Measurements from ENCODE around the gene PRM2.

Gene PRM2

DNA sequence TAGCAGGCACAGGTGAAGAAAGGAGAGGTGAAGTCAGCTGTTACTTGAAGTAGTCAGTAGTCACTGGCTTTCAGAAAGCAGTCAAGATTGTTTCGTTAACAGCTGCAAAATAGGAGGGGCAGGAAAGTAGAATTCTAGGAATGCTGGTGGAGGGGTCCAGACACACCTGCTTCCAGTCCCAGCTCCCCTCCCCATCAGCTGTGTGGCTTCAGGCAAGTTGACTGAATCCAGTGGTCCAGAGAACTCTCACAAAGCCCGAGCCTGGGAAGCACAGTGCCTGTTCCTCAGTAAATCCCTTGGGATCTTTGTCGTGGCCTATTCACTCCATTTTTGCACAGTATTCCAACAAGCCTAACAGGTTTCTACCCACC, 15.7 kb downstream of the PRM2 start:
- DNase-seq (ENCODE audit: low spot score): no peak

DNA sequence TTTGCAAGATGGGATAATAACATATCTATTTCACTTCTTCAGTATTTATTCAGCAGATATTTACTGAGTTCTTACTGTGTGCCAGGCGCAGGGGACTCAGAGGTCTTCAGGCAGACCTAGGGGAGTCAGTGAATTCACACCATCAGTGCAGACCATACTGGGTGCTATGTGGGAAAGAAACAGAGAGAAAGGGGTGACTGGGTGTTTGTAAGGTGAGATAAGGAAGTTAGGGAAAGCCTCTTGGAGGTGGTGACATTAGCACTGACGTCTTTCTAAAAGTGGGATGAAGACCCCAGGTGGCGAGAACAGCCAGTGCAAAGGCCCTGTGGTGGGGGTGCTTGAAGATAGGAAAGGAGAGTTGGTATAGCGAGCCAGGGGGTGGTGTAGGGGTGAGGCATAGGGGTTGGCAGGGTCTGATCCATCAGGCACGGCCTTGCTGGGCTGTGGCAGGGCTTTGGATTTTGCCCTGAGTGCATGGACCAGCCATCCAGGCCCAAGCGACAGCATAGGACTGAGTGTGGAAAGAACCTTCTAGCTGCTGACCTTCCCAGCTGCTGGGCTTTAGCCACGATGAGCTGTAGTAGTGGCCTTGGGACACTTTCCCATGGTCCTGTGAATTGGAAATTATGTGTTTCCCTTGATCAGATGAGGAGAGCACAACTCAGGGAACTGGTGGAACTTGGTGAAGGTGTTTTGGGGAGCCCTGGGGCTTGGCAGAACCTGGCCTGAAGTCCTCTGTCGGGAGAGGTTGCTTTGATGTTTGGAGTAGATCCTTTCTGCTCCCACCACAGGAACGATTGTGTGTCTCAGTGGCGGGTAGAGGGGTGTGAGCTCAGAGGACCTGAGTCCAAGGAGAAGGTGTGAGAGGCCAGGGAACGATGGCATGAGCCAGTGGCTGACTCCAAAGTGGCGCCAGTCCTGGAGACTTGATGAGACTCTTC, 16.4 kb downstream of the PRM2 start:
- DNase-seq (ENCODE audit: low spot score): no peak

DNA sequence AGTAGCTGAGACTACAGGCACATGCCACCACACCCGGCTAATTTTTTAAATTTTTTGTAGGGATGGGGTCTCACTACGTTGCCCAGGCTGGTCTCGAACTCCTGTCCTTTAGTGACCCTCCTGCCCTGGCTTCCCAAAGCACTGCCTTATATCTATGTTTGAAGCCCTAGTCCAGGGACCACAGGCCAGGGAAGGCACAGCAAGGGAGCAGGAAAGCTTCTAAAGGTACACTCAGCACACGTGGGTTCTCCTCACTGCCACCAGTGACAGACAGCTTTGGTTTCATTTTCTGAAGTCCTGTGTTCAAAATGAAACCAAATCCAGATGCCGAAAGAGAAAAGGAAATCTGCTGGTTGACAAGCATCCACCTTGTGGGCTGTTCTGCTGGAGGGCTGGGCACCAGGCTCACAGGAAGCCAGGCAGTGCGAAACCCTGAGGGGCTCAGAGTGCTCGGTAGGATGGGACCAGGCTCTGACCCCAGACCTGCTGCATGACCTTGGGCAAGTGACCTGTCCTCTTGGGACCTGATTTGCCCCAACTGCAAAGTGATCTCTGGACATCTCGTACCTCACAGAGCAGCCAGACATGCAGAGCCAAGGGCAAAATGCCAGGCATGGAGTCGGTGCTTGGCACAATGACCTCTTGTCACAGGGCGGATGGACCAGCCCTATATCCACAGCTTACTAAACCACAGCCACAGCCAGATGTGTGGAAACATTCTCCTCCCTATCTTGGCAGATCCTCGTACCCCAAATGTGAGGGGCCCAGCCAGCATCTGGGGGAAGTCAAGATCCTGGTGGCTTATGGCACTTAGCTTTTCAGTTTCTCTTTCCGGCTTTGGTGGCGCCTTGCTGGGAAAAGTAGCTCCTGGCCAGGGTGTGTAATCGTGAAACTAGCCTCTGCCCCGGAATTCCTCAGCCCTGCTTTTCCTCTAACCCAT, 17.5 kb downstream of the PRM2 start:
- no peak for DNase-seq (ENCODE audit: low spot score)

DNA sequence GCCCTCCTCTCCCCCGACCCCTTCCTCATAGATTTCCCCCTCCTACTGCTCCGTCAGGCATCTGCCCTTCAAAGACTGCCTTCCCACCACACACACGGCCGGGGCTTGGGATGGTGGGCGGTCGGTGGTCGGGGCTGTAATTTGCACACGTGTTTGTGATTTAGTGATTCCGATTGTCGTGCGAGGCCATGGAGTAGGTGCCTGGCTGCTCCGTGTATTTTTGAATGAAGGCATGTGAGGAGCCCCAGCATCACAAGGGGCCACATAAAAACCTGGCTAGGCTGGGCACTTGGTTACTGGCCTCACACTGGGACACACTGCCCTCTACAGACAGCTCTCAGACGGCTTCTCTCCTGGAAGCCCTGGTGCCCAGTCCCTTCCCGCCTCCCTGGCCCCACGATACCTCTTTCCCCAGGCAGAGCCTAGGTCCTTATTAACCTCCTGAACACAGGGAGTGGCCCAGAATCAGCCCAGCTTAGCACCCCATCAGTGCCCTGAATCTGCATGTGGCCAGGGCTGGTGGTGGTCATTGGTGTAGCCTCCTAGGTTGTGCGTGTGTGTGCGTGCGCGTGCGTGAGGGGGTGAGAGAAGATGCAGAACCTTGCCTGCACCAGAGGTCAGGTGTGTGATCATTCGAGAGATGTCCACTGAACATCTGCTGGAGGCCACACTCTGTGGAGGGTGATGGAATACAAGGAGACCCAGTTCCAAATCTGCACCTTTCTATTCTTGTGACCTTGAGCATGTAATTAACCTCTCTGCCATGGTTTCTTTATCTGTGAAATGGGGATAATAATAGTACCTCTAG, 18.9 kb downstream of the PRM2 start:
- peak; percentile 77 for DNase-seq (ENCODE audit: low spot score)

DNA sequence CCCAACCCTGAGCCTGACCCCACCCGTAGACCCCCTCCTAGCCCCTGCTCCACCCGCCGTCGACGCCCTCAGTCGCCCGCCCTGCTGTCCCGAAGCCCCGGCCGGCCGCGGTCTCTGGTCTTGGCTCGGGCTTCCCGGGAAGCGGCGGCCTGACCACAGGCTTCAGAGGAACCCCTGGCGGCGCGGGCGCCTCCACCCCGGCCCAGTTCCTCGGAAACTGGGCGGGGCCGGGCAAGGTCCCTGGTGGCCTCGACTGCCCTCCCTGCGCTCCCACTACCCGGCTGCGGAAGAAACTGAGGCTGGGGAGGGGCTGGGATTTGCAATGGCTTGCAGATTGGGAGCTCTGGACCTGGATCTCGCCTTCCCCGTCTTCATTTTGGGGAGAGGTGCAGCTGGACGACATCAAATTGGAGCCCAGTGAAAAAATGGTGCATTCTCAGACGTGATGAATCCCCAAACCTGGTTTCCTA, 19.6 kb downstream of the PRM2 start:
- peak; percentile 41 for DNase-seq (ENCODE audit: low spot score)

DNA sequence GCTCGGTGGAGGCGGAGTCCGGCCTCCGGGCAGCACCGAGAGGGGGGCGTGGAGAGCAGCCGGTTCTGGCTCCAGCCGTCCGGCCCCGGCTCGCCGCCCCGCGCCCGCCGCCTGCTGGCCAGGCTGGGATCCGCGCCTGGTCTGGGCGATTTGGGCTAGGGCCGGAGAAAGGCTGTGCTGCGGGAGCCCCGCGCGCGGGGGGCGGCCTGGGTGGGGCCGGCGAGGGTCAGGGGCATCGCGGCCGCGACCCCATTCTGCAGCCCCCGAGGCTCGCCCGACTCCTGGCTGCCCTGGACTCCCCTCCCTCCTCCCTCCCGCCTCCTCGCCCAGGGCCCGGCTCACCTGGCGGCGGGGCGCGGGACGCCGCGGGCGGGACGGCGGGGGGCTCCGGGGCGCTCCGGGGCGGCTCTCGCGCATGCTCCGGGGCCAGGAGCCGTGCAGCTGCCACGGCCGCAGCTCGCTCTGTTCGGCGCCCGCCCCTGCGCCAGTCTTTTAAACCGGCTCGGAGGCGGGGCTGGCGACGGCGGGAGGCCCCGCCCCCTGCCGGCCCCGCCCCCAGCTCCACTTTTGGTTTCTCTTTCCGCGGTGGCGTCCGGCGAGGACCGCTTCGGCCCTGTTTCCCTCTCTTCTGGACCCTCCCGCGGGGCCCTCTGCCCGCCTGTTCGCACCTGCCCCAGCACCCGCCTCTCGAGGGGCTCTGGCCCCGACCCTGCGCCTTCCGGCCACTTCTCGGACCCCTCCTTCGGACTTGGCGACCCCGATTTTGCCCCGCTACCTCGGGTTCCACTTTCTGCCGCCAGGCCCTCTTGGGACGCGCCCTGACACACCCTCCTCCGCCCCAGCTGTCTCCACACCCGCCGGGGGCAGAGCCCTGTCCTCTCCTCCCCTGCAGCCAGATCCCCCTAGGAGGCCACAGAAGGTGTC, 20.3 kb downstream of the PRM2 start, which contains the start of gene SOCS1:
Gene SOCS1 (minus strand): TSS at position 468 of the 924 bp plus-strand sequence. CDS start 726 bp downstream, outside the sequence.
- peak; percentile 89 for DNase-seq (ENCODE audit: low spot score)

DNA sequence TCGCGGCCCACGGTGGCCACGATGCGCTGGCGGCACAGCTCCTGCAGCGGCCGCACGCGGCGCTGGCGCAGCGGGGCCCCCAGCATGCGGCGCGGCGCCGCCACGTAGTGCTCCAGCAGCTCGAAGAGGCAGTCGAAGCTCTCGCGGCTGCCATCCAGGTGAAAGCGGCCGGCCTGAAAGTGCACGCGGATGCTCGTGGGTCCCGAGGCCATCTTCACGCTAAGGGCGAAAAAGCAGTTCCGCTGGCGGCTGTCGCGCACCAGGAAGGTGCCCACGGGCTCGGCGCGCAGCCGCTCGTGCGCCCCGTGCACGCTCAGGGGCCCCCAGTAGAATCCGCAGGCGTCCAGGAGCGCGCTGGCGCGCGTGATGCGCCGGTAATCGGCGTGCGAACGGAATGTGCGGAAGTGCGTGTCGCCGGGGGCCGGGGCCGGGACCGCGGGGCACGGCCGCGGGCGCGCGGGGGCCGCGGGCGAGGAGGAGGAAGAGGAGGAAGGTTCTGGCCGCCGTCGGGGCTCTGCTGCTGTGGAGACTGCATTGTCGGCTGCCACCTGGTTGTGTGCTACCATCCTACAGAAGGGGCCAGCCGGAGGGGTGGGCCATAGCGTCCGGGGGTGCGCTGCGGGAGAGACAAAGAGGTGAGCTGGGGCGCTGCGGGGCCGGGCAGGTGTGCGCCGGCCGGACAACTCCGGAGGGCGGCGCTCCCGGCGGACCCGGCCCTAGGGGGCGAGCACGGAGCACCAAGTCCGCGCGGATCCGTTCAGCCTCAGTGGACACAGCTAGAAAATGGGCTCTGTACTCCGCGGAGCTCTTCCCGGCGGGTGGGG, 21.2 kb downstream of the PRM2 start:
- DNase-seq (ENCODE audit: low spot score): peak; percentile 35

DNA sequence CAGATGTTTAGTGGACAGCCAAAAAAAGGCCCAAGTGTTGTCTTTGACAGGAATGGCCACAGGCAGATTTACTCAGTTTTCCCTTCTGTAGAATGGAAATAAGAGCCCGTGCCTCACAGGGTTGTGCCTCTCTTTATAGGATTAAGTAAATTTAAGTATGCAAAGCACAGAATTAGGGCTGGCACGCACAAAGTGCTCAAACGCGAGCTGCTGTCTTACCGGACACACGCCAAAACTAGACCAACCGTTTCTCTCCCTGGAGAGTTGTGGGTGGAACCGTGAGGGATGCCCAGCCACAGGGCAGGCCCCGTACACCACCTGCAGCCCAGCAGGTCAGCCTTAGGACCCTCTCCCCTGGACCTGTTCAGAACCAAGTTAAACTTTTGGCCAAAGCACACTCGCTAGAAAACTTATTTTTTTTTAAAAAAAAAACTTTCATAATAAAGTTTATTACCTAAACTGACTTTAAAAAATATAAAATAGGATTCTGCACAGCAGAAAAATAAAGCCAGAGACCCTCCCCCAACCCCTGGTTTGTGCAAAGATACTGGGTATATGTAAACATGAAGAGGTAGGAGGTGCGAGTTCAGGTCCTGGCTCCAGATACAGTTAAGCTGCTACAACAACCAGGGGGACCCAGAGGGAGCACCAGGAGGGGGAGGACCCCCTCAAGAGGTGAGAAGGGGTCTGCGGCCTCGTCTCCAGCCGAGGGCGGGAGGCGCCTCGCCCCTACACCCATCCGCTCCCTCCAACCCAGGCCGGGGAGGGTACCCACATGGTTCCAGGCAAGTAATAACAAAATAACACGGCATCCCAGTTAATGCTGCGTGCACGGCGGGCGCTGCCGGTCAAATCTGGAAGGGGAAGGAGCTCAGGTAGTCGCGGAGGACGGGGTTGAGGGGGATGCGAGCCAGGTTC, 22.0 kb downstream of the PRM2 start:
- DNase-seq (ENCODE audit: low spot score): no peak

DNA sequence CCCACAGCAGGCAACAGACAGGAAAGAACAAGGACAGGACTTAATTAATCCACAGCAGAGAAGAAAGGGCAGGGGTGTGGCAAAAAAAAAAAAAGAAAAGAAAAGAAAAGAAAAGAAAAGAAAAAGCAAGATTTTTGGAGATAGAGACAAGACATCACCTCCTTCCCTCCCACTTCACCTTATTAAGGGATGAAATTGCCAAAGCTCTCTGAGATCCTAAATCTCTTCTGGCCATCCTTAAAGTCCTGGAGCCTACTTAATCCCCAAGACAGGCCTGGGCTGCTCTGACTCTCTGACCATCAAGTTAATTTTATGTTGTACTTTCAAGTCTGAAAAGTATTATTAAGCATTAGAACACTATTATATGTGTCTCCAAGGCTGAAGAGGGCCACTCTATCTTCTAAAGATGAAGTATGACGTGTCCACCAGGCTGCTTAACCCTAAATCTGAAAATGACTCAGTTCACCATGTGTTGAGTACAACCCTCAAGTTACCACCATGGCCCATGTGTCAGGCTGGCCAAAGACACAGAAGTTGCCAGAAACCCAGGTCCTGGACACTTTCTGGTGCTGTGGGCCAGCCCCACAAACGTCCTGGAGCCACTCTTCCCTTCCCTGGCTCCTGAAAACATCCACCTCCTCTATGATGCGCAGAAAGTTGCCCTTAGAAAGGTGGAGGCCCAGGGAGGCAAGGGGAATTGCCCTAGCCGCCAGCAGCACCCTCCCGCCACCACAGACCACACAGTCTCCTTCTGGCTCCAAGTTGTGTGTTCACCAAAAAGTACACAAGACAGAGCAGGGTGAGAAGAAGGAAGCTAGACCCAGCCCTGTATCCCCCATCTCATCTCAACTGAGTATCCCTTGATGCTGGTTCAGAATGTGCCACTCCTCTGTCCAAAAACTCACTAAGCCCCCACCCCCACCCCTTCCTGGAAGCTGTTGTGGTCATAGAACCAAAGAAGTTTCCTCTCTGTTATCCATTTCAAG, 23.0 kb downstream of the PRM2 start:
- no peak for DNase-seq (ENCODE audit: low spot score)

DNA sequence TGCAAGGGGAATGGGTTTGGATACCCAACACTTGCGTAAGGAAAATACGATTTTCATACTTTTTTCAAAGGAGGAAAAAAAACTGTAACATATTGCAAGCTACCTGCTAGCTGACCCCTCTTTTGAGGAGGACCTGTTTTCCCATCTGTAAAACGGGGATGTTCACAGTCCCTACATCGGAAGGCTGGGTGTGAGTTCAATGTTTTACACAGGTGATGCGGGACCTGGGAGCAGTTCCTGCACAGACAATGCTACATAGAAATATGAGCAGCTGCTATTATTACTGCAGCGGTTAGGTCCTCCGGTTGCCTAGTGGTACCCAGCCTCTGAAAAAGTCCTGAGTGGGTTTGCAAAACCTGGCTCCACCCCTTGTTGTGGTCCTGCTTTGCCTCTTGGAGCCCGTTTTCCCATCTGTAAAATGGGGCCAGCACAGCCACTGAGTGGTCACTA, 23.8 kb downstream of the PRM2 start:
- no peak for DNase-seq (ENCODE audit: low spot score)

DNA sequence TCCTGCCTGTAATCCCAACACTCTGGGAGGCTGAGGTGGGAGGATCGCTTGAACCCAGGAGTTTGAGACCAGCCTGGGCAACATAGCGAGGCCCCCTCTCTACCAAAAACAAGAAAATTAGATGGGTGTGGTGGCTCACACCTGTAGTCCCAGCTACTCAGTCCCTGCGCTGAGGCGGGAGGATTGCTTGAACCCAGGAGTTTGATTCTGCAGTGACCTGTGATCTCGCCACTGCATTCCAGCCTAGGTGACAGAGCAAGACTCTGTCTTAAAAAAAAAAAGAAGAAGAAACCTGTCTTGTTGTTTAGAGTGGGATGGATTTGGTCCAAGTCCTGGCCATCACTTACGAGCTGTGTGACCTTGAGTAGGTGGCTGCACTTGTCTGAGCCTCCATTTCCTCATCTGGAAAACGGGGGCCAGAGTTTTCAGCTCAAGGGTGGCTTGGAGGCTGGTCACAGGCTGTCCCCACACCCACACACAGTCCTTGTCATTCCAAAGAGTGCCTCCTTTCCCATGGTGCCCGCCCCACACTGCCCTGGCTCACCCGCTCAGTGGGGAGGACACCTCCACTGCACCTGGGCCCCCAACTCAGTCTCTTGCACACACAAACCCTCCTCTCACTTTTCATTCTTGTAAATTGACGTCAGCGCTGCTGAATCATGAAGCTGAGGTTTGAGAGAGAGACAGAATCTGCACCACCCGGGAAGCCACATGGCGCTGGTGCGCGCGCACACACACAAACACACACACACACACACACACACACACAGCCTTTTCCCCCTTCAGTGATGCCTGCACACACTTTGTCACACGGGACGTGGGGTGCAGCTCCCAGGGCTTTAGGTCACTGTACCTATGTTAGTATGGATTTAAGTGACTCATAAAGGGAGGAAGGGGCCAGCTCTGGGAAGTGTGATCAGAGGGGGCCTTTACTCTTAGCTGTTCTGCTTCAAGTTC, 24.5 kb downstream of the PRM2 start:
- no peak for DNase-seq (ENCODE audit: low spot score)

DNA sequence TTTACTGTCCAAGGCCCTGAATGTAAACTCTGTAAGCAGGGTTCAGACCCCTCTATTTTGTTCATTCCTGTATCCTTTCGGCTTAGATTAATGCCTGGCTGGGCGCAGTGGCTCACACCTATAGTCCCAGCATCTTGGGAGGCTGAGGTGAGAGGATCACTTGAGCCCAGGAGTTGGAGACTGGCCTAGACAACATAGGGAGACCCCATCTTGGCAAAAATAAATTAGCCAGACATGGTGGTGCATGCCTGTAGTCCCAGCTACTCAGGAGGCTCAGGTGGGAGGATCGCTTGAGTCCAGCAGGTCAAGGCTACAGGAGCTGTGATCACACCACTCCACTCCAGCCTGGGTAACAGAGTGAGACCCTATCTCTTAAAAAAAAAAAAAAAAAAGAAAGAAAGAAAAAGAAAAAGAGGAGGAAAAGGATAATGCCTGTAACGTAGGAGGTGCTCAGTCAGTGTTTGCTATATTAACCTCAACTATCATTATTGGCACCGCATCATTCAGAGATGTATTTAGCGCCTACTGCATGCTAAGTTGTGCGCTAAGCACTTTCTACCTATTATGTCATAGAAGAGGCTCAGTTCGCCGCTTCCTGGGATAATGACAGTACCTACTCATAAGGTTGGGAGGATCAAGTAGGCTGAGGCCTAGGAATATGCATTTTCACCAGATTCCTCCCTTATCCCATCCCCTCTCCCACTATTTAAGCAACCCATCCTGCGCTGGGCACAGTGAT, 25.3 kb downstream of the PRM2 start:
- DNase-seq (ENCODE audit: low spot score): no peak

DNA sequence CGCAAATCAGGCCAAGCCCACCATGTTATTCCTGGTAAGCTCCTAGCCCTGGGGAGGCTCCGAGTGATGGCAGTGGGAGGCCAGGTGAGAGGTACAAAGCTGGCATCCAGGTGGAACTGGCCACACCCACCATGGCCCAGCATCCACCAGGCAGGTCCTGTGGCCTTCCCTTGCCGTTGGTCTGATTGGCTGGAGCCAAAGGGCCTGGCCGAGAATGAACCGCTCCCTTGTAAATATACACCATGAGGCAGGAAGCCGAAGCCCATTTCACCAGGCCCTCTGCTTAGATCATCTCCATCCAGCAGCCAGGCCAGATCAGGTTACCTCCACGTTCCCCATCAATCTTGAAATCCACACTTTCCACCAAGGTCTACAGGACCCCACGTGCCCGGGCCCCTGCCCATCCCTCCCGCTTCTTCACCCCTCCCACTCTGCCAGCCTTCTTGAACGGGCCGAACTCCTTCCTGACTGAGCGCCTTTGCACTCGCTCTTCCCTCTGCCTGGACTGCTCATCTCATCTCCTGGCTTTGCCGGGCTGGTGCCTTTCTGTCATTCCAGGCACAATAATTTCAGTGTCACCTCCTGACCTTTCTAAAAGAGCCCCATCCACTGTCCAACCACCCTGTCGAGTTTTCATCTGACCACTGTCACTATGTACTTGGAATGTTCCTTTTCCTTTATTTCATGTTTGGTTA, 26.0 kb downstream of the PRM2 start:
- no peak for DNase-seq (ENCODE audit: low spot score)

DNA sequence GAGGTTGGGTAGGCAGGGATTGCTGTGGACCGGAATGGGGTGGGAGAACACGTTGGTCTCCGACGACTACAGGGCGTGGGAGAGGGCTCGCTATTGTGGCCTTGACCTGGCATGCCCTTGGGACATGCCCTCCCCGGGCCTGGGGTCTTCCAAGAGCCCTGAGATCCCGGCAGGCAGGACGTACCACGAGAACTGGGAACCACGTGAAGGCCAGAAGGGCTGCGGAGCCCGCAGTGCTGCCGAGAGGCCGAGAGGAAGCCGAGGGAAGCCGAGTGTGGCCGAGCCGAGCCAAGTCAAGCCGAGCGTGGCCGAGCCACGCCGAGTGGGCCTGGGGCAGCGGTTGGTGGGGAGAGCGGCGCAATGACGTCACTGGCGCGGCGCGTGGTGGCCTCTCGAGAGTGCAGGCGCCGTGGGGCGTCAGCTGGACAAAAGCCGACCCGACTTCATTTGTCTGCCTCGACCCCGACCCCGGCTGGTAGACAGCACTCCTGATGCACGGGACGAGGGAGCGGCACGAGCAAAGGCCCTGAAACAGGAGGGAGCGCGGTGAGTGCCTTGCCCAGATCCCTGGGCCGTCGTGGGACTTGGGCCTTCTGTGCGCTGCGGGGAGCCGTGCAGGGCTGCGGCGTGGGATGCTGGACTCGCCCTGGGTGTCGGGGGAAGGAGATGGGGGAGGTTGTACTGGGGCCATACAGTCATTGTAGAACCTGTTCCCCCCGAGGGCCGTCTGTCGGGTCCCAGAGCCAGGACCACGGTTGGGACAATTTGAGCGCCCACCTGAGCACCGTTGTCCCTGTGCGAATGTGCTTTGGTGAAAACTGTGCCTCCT, 26.8 kb downstream of the PRM2 start:
- no peak for DNase-seq (ENCODE audit: low spot score)

Measured in HuH-7.5 (cell line).